Activated CD8-positive, alpha-beta memory T cell treated with anti-CD3 and anti-CD28 coated beads for 48 hours (primary cell): ENCODE results near the gene LCNL1.

Experiments used
- DNase-seq, 3 experiments: peaks; one replicate each; pipeline ENCODE4 v3.0.0-alpha.2; 2020; ENCODE audit warnings: low read depth in 2 of 3, low spot score in 2 of 3

LCNL1 gene

GRCh38 chr9:137009938-137010732 is 27.3 kb downstream of the LCNL1 start:
- no peak for DNase-seq

GRCh38 chr9:137011156-137011555 is 28.4 kb downstream of the LCNL1 start:
- no peak for DNase-seq

GRCh38 chr9:137011907-137012675 is 29.3 kb downstream of the LCNL1 start:
- no peak for DNase-seq

- DNase-seq, result no peak
Observed at GRCh38 chr9:137012694-137013570, 30.1 kb downstream of the LCNL1 start.

GRCh38 chr9:137013571-137013940 is 30.8 kb downstream of the LCNL1 start:
- no peak for DNase-seq

- no peak for DNase-seq
Observed at GRCh38 chr9:137014166-137014565, 31.4 kb downstream of the LCNL1 start.

GRCh38 chr9:137014776-137015539 is 32.2 kb downstream of the LCNL1 start:
- no peak for DNase-seq

GRCh38 chr9:137015540-137015930 is 32.7 kb downstream of the LCNL1 start:
- DNase-seq, result no peak

GRCh38 chr9:137015976-137016375 is 33.2 kb downstream of the LCNL1 start:
- DNase-seq, result no peak

- no peak for DNase-seq
Observed at GRCh38 chr9:137016436-137016835, 33.6 kb downstream of the LCNL1 start.

GRCh38 chr9:137017071-137017470 is 34.3 kb downstream of the LCNL1 start:
- DNase-seq, result no peak

- DNase-seq, result no peak
Observed at GRCh38 chr9:137017791-137018497, 35.2 kb downstream of the LCNL1 start.

GRCh38 chr9:137018761-137019559 is 36.2 kb downstream of the LCNL1 start:
- DNase-seq, result no peak

GRCh38 chr9:137019891-137020683 is 37.3 kb downstream of the LCNL1 start:
- DNase-seq, result no peak

- no peak for DNase-seq
Observed at GRCh38 chr9:137020771-137021567, 38.2 kb downstream of the LCNL1 start.

- DNase-seq, result no peak
Observed at GRCh38 chr9:137021568-137021978, 38.8 kb downstream of the LCNL1 start.

- peak in 1 of 3 experiments; percentile 67 for DNase-seq
Observed at GRCh38 chr9:137021979-137022661, 39.3 kb downstream of the LCNL1 start.
